HL-60 (cell line): ENCODE results near the gene FAM78B.

Source experiments
- CTCF ChIP-seq: IDR thresholded peaks from one replicate; pipeline ENCODE4 v1.5.1; 2011; ENCODE audit warnings: low read length, control low read depth, inconsistent platforms; ENCODE audit not compliant: insufficient read depth
- REST ChIP-seq: IDR thresholded peaks from 2 replicates; pipeline ENCODE4 v1.6.1; 2012; ENCODE audit warnings: low read depth; ENCODE audit not compliant: insufficient replicate concordance

GRCh38 chr1:166139735-166140134, 27.1 kb downstream of the FAM78B start:
- TF ChIP-seq REST (no peak), CTCF (no peak)
